ENCODE measurements around the gene NME5.

- TF ChIP-seq CTCF (IDR thresholded peaks at IDR 0.05; ENCODE audit: low read depth, low read length, poor library complexity, severe bottlenecking) (no peak), EZH2phosphoT487 (IDR thresholded peaks at IDR 0.05; ENCODE audit: borderline replicate concordance, low read length) (no peak)
Measured at GRCh38 chr5:138149530-138149929, 10.3 kb upstream of the NME5 start.
